ENCODE results near the gene RPL10. TPM values are rescaled to one million over a fixed set of nuclear protein-coding genes. Genes with fewer than 3 reads are reported as not detected.

RPL10 gene
- total RNA-seq, 1 experiment from 2014 or later: 3,401 TPM

DNA sequence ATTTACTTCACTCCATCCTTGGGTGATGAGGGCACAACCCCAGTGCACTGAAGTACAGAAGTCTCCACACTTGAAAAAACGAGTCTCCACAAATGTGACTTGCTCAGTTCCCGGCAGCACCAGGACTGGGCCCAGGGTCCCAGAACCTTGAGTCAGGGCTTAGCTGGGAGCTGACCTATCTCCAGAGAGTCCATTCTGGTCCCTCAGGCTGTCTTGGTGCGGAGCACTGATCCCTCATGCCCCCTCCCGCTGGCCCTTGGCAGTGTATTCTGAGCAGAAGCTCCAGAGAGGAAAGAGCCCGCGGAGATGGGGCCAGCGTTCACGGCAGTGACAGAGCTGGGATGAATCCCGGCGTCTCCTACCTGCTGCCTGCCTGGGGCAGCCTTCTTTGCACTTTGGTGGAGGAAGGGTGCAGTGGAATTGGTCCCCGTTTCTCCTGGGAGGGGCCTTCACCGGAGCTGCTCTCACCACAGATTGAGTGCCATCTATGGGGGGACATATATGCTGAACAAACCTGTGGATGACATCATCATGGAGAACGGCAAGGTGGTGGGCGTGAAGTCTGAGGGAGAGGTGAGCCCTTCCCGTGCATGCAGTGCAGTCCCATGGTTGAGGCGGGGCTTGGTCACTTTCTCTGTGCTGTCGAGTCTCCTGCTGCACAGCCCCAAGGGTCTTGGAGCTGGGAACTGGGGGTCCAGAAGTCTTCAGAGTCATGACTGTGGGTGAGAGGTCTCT, 42.6 kb downstream of the RPL10 start:
- H3K79me2 ChIP-seq (ENCODE audit: low read length): peaks cover 55% of the 10 kb centered on the region
- intact Hi-C loops (cut with micrococcal nuclease): loop anchor here (5.0 kb wide), 1 partner anchor 37 kb away; the partner anchor contains the start of gene LAGE3
- CTCF ChIA-PET: no interaction called here

DNA sequence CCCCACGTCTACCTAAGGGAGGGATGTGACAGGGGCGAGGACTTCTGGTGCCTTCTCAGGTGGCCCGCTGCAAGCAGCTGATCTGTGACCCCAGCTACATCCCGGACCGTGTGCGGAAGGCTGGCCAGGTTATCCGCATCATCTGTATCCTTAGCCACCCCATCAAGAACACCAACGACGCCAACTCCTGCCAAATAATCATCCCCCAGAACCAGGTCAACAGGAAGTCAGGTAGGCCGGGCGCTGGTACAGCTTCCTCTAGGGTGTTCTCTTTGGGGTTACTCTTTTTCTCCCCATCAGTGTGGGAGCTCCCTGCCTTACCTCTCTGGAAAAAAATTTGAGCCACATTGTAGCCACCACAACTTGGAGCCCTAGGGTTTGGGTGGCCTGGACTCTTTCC, 43.4 kb downstream of the RPL10 start:
- Histone ChIP-seq H2AFZ (ENCODE audit: low read length) (no peak overlapping the region), H3K9ac (ENCODE audit: low read length) (no peak overlapping the region), H3K9me3 (ENCODE audit: low read length) (no peaks in the 10 kb centered on the region), H3K27ac (ENCODE audit: low read length) (no peak overlapping the region), H3K4me2 (ENCODE audit: low read length) (no peak overlapping the region), H3K27me3 (ENCODE audit: low read length) (no peaks in the 10 kb centered on the region), H3K4me1 (ENCODE audit: insufficient read depth, low read length) (peaks cover 35% of the 10 kb centered on the region), H3K9me2 (replicated peaks; ENCODE audit: low read length) (no peaks in the 10 kb centered on the region), H3K79me2 (ENCODE audit: low read length) (peaks cover 56% of the 10 kb centered on the region), H4K20me1 (ENCODE audit: low read length) (peaks cover 11% of the 10 kb centered on the region), H3K4me3 (ENCODE audit: low read length) (no peak overlapping the region), H3F3A (ENCODE audit: low read length, unreplicated experiment) (no peaks in the 10 kb centered on the region), H3K36me3 (ENCODE audit: low read depth, low read length) (peaks cover 4% of the 10 kb centered on the region; the same call in 1 of the 2 replicates)
- TF ChIP-seq, protein P1, sequence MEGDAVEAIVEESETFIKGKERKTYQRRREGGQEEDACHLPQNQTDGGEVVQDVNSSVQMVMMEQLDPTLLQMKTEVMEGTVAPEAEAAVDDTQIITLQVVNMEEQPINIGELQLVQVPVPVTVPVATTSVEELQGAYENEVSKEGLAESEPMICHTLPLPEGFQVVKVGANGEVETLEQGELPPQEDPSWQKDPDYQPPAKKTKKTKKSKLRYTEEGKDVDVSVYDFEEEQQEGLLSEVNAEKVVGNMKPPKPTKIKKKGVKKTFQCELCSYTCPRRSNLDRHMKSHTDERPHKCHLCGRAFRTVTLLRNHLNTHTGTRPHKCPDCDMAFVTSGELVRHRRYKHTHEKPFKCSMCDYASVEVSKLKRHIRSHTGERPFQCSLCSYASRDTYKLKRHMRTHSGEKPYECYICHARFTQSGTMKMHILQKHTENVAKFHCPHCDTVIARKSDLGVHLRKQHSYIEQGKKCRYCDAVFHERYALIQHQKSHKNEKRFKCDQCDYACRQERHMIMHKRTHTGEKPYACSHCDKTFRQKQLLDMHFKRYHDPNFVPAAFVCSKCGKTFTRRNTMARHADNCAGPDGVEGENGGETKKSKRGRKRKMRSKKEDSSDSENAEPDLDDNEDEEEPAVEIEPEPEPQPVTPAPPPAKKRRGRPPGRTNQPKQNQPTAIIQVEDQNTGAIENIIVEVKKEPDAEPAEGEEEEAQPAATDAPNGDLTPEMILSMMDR (conservative IDR thresholded peaks at IDR 0.05; ENCODE audit: low read depth, low read length): no peak
- no peak for TF ChIP-seq EZH2 (IDR thresholded peaks at IDR 0.05; ENCODE audit: low read length, unreplicated experiment)
- no peak for TF ChIP-seq EZH2phosphoT487 (IDR thresholded peaks at IDR 0.05; ENCODE audit: borderline replicate concordance, low read length)
- intact Hi-C loops (cut with micrococcal nuclease): loop anchor here (5.0 kb wide), 1 partner anchor 36 kb away; the partner anchor contains the start of gene LAGE3
- ATAC-seq: no peak
- DNase-seq: no peak
- ChIA-PET CTCF (no interaction called here), POLR2A (ENCODE audit: unreplicated experiment) (no interaction called here)
- no TSS peak for BruUV-seq (replicated peaks)

More for the DNA sequence above, 42.6 kb downstream of the RPL10 start:
- POLR2A ChIA-PET (ENCODE audit: unreplicated experiment): no interaction called here
- Histone ChIP-seq H3K9ac (ENCODE audit: low read length) (no peak overlapping the region), H3K27ac (ENCODE audit: low read length) (no peak overlapping the region), H4K20me1 (ENCODE audit: low read length) (peaks cover 11% of the 10 kb centered on the region), H3K27me3 (ENCODE audit: low read length) (no peaks in the 10 kb centered on the region), H2AFZ (ENCODE audit: low read length) (no peak overlapping the region), H3K4me2 (ENCODE audit: low read length) (no peak overlapping the region), H3F3A (ENCODE audit: low read length, unreplicated experiment) (no peaks in the 10 kb centered on the region), H3K9me2 (replicated peaks; ENCODE audit: low read length) (no peaks in the 10 kb centered on the region), H3K36me3 (ENCODE audit: low read depth, low read length) (peaks cover 4% of the 10 kb centered on the region; the same call in 1 of the 2 replicates), H3K4me3 (ENCODE audit: low read length) (no peak overlapping the region), H3K4me1 (ENCODE audit: insufficient read depth, low read length) (peaks cover 35% of the 10 kb centered on the region), H3K9me3 (ENCODE audit: low read length) (no peaks in the 10 kb centered on the region)
- DNase-seq (no peak), ATAC-seq (no peak)
- TF ChIP-seq EZH2phosphoT487 (IDR thresholded peaks at IDR 0.05; ENCODE audit: borderline replicate concordance, low read length): no peak
- TF ChIP-seq EZH2 (IDR thresholded peaks at IDR 0.05; ENCODE audit: low read length, unreplicated experiment): no peak
- TF ChIP-seq, protein P1 (conservative IDR thresholded peaks at IDR 0.05; ENCODE audit: low read depth, low read length): no peak
- BruUV-seq (replicated peaks): no TSS peak

All from PC-3 (cell line).